ENCODE data around the gene TEKT1. TPM values are rescaled to one million over a fixed set of nuclear protein-coding genes. Genes with fewer than 3 reads are reported as not detected.

The TEKT1 gene
- total RNA-seq, 2 donors from 2014 or later: not detected

GRCh38 chr17:6755731-6756184 is 75.8 kb downstream of the TEKT1 start, which contains the start of gene XAF1:
XAF1 (plus strand) TSS chr17:6756046; CDS start chr17:6756079, 33 bp downstream.
- H3K9me3 ChIP-seq: no peaks in the 10 kb centered on the region
- TF ChIP-seq CTCF (IDR thresholded peaks at IDR 0.05): no peak
- peaks cover 6 to 46% of the 10 kb centered on the region in 2 donors for H3K4me1 ChIP-seq (ENCODE audit: control insufficient read depth in 1 of 2, low read depth in 2 of 2)
- peak within 1 kb of the TSS; percentile 49 to 72 for H3K27ac ChIP-seq
- H3K4me3 ChIP-seq: peak within 1 kb of the TSS; percentile 77
- H3K27me3 ChIP-seq (replicated peaks; ENCODE audit: insufficient read depth): no peaks in the 10 kb centered on the region
- DNase-seq (ENCODE audit: low spot score) (no peak), ATAC-seq (ENCODE audit: insufficient number of reproducible peaks, low FRiP score, low read depth) (no peak)
- H3K36me3 ChIP-seq: peaks cover 7% of the 10 kb centered on the region

GRCh38 chr17:6755281-6755680 is 76.2 kb downstream of the TEKT1 start:
- TF ChIP-seq CTCF (IDR thresholded peaks at IDR 0.05): no peak
- ATAC-seq (ENCODE audit: insufficient number of reproducible peaks, low FRiP score, low read depth): no peak
- Histone ChIP-seq H3K9me3 (no peaks in the 10 kb centered on the region), H3K4me3 (peak overlapping the region; percentile 77), H3K4me1 (ENCODE audit: control insufficient read depth in 1 of 2, low read depth in 2 of 2) (peaks cover 6 to 46% of the 10 kb centered on the region in 2 donors), H3K36me3 (peaks cover 2% of the 10 kb centered on the region), H3K27me3 (replicated peaks; ENCODE audit: insufficient read depth) (no peaks in the 10 kb centered on the region), H3K27ac (peak overlapping the region; percentile 49 to 72)
- DNase-seq (ENCODE audit: low spot score): no peak

GRCh38 chr17:6753546-6753945 is 78.0 kb downstream of the TEKT1 start:
- Histone ChIP-seq H3K36me3 (peaks cover 2% of the 10 kb centered on the region), H3K4me3 (no peak overlapping the region), H3K27ac (peak overlapping the region; percentile 75 to 83), H3K9me3 (no peaks in the 10 kb centered on the region), H3K4me1 (ENCODE audit: control insufficient read depth in 1 of 2, low read depth in 2 of 2) (peaks cover 6 to 46% of the 10 kb centered on the region in 2 donors), H3K27me3 (replicated peaks; ENCODE audit: insufficient read depth) (no peaks in the 10 kb centered on the region)
- ATAC-seq (ENCODE audit: insufficient number of reproducible peaks, low FRiP score, low read depth): no peak
- TF ChIP-seq CTCF (IDR thresholded peaks at IDR 0.05): no peak
- no peak for DNase-seq (ENCODE audit: low spot score)

GRCh38 chr17:6753006-6753445 is 78.5 kb downstream of the TEKT1 start:
- Histone ChIP-seq H3K27ac (peak overlapping the region; percentile 75 to 83), H3K36me3 (no peaks in the 10 kb centered on the region), H3K9me3 (no peaks in the 10 kb centered on the region), H3K27me3 (replicated peaks; ENCODE audit: insufficient read depth) (no peaks in the 10 kb centered on the region), H3K4me3 (peak overlapping the region; percentile 29), H3K4me1 (ENCODE audit: control insufficient read depth in 1 of 2, low read depth in 2 of 2) (peaks cover 6 to 46% of the 10 kb centered on the region in 2 donors)
- peak; percentile 75 for ATAC-seq (ENCODE audit: insufficient number of reproducible peaks, low FRiP score, low read depth)
- DNase-seq (ENCODE audit: low spot score): no peak
- no peak for TF ChIP-seq CTCF (IDR thresholded peaks at IDR 0.05)

GRCh38 chr17:6752068-6752909 is 79.2 kb downstream of the TEKT1 start:
- Histone ChIP-seq H3K4me3 (no peak overlapping the region), H3K27ac (peak overlapping the region; percentile 75 to 83), H3K27me3 (replicated peaks; ENCODE audit: insufficient read depth) (no peaks in the 10 kb centered on the region), H3K36me3 (no peaks in the 10 kb centered on the region), H3K9me3 (no peaks in the 10 kb centered on the region), H3K4me1 (ENCODE audit: control insufficient read depth in 1 of 2, low read depth in 2 of 2) (peaks cover 6 to 41% of the 10 kb centered on the region in 2 donors)
- no peak for TF ChIP-seq CTCF (IDR thresholded peaks at IDR 0.05)
- ATAC-seq (ENCODE audit: insufficient number of reproducible peaks, low FRiP score, low read depth): peak; percentile 29
- peak; percentile 15 for DNase-seq (ENCODE audit: low spot score)

All from thoracic aorta (tissue), 2 donors.